SK-N-SH (cell line): ENCODE results near the gene CDCP2. TPM values are rescaled to one million over a fixed set of nuclear protein-coding genes. Genes with fewer than 3 reads are reported as not detected.

ENCODE experiments used
- CTCF ChIA-PET: fragments of 300-600, 350-600 bp; formaldehyde crosslinking; extraction: SDS; loops from one replicate; lab custom pipeline; 2021; lab: Yijun Ruan, JAX
- POLR2A ChIA-PET: fragments of 350-600 bp; sonication (Branson Sonifier 250); formaldehyde crosslinking; extraction: SDS; loops from one replicate; lab custom pipeline; 2020; ENCODE audit warnings: antibody characterized with exemption, inconsistent platforms; lab: Yijun Ruan, JAX
- DNase-seq: peaks from one replicate; pipeline ENCODE4 v3.0.0; 2012
- H2AFZ ChIP-seq: fragments of 200-600 bp; sonication (generic); 2 replicates; pipeline ENCODE4 v1.8.1; 2016; ENCODE audit warnings: antibody characterized with exemption, mild to moderate bottlenecking, low read depth
- H3F3A ChIP-seq: fragments of 200-600 bp; sonication (generic); replicated peaks from 2 replicates; pipeline ENCODE3; 2016; ENCODE audit warnings: antibody characterized with exemption, mild to moderate bottlenecking; ENCODE audit not compliant: insufficient read depth
- H3K27ac ChIP-seq, 2 experiments: fragments of 200-500 bp in 1 of 2; fragments of 200-600 bp in 1 of 2; sonication (Bioruptor generic) in 1 of 2; sonication (generic), shearing (Covaris generic) in 1 of 2; 2 replicates each; pipeline versions ENCODE4 v1.5.1 to v1.6.1; 2014 to 2016; ENCODE audit warnings: low read depth in 2 of 2, inconsistent platforms in 1 of 2, low read length in 1 of 2, mild to moderate bottlenecking in 1 of 2, mixed read lengths in 1 of 2
- H3K27me3 ChIP-seq: fragments of 200-600 bp; sonication (generic), shearing (Covaris generic); 2 replicates; pipeline ENCODE4 v1.6.1; 2016; ENCODE audit warnings: mixed run types; ENCODE audit not compliant: insufficient read depth
- H3K36me3 ChIP-seq, 2 experiments: fragments of 200-500 bp in 1 of 2; fragments of 200-600 bp in 1 of 2; sonication (Bioruptor generic) in 1 of 2; sonication (generic) in 1 of 2; replicated peaks in 1 of 2; 2 replicates each; pipeline versions ENCODE3 to v1.5.1; 2014 to 2016; ENCODE audit warnings: low read length in 1 of 2, mild to moderate bottlenecking in 1 of 2; ENCODE audit not compliant: insufficient read depth in 2 of 2, control insufficient read depth in 1 of 2
- H3K4me1 ChIP-seq, 2 experiments: fragments of 200-500 bp in 1 of 2; fragments of 200-600 bp in 1 of 2; sonication (Bioruptor generic) in 1 of 2; sonication (generic), shearing (Covaris generic) in 1 of 2; 2 replicates each; pipeline versions ENCODE4 v1.5.1 to v1.6.1; 2014 to 2016; ENCODE audit warnings: low read depth in 1 of 2, low read length in 1 of 2, mixed run types in 1 of 2; ENCODE audit not compliant: insufficient read depth in 2 of 2, control insufficient read depth in 1 of 2
- H3K4me2 ChIP-seq: fragments of 200-600 bp; sonication (generic), shearing (Covaris generic); 2 replicates; pipeline ENCODE4 v1.6.1; 2017; ENCODE audit warnings: mixed run types
- H3K4me3 ChIP-seq, 2 experiments: fragments of 200-500 bp in 1 of 2; fragments of 200-600 bp in 1 of 2; sonication (Bioruptor generic) in 1 of 2; sonication (generic), shearing (Covaris generic) in 1 of 2; 2 replicates each; pipeline versions ENCODE4 v1.5.1 to v1.8.1; 2014 to 2016; ENCODE audit warnings: low read depth in 2 of 2, inconsistent platforms in 1 of 2, low read length in 1 of 2, mild to moderate bottlenecking in 1 of 2, mixed read lengths in 1 of 2, moderate library complexity in 1 of 2
- H3K79me2 ChIP-seq: fragments of 200-600 bp; sonication (generic); 2 replicates; pipeline ENCODE4 v1.8.1; 2017; ENCODE audit warnings: mild to moderate bottlenecking; ENCODE audit not compliant: insufficient read depth
- H3K9ac ChIP-seq: fragments of 200-600 bp; sonication (generic); 2 replicates; pipeline ENCODE4 v1.6.1; 2017; ENCODE audit warnings: mixed run types
- H3K9me2 ChIP-seq: fragments of 200-600 bp; sonication (generic); 2 replicates; pipeline ENCODE4 v1.6.1; 2017; ENCODE audit warnings: mixed run types
- H3K9me3 ChIP-seq: fragments of 200-600 bp; sonication (generic); 2 replicates; pipeline ENCODE4 v1.6.1; 2017; ENCODE audit warnings: mixed run types, mild to moderate bottlenecking, moderate library complexity
- H4K20me1 ChIP-seq: fragments of 200-600 bp; sonication (generic); 2 replicates; pipeline ENCODE4 v1.6.1; 2017; ENCODE audit warnings: mild to moderate bottlenecking, mixed run types; ENCODE audit not compliant: insufficient read depth
- CHD2 ChIP-seq: fragments of 150-350 bp; IDR thresholded peaks from 2 replicates; pipeline ENCODE4 v1.6.1; 2018; ENCODE audit warnings: low read length; ENCODE audit not compliant: partially characterized antibody
- ELF1 ChIP-seq: IDR thresholded peaks from 2 replicates; pipeline ENCODE4 v1.4.0; 2012
- FOSL2 ChIP-seq: IDR thresholded peaks from 2 replicates; pipeline ENCODE4 v1.4.0; 2012; ENCODE audit warnings: low read depth, mild to moderate bottlenecking, moderate library complexity, borderline replicate concordance
- JUND ChIP-seq: IDR thresholded peaks from 2 replicates; pipeline ENCODE4 v1.4.0; 2012
- MAX ChIP-seq: IDR thresholded peaks from 2 replicates; pipeline ENCODE4 v1.4.0; 2012; ENCODE audit warnings: low read depth
- MEF2A ChIP-seq: IDR thresholded peaks from 2 replicates; pipeline ENCODE4 v1.4.0; 2012; ENCODE audit warnings: low read depth, borderline replicate concordance
- NFIC ChIP-seq: IDR thresholded peaks from 2 replicates; pipeline ENCODE4 v1.4.0; 2012; ENCODE audit warnings: borderline replicate concordance
- NRF1 ChIP-seq: IDR thresholded peaks from 2 replicates; pipeline ENCODE4 v1.6.1; 2012; ENCODE audit warnings: low read depth, mild to moderate bottlenecking, low read length
- RXRA ChIP-seq: IDR thresholded peaks from 2 replicates; pipeline ENCODE4 v1.4.0; 2012; ENCODE audit warnings: low read depth, mild to moderate bottlenecking, borderline replicate concordance
- SIN3A ChIP-seq: IDR thresholded peaks from 2 replicates; pipeline ENCODE4 v1.6.1; 2012; ENCODE audit warnings: low read depth, mild to moderate bottlenecking, low read length, moderate library complexity, borderline replicate concordance
- SMC3 ChIP-seq: IDR thresholded peaks from 2 replicates; pipeline ENCODE4 v1.6.1; 2012; ENCODE audit warnings: low read depth, low read length, improper control_type of control experiment
- USF2 ChIP-seq: fragments of 150-350 bp; IDR thresholded peaks from 2 replicates; pipeline ENCODE4 v1.6.1; 2017; ENCODE audit warnings: antibody characterized with exemption, low read length, low read depth, borderline replicate concordance
- WGBS: methylation state at CpG from one replicate; pipeline ENCODE4 v1.1.6; 2017; ENCODE audit warnings: low lambda C conversion rate; 5-methylcytosine and 5-hydroxymethylcytosine counted together
- polyA plus RNA-seq, 3 experiments: library from polyadenylated mRNA; depleted of rRNA; stranded (reverse); fragments of >200 nt; gene quantifications; 2 replicates each; pipeline ENCODE4 v1.2.3, GENCODE V29; 2012
- TF ChIP-seq, protein P1 (sequence below): IDR thresholded peaks from 2 replicates; pipeline ENCODE4 v1.4.0; 2012; ENCODE audit warnings: low read depth, borderline replicate concordance
- TF ChIP-seq, protein P2 (sequence below): fragments of 150-350 bp; IDR thresholded peaks from 2 replicates; pipeline ENCODE4 v1.6.1; 2016; ENCODE audit warnings: mild to moderate bottlenecking, low read depth, low read length

The CDCP2 gene
- polyA plus RNA-seq, 1 of the 3 experiments (the other 2 are of a cell fraction), result not detected

DNA sequence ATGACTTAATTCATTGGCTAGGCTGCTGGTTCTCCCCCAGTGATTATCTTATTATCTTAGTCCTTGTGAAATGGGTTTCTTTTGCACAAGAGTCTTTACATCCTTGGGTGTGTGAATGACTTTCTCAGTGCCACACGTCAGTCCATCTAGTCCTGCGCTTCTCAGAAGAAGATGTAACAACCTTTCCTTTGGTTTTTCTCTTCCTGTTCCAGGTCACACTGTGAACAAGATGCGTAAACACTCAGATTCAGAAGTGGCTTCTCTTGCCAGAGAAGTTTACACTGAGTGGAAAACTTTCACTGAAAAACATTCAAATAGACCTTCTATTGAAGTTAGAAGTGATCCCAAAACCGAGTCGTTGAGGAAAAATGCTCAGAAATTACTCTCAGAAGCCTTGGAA, 64.4 kb downstream of the CDCP2 start:
- 94% methylated on average over 5 of the region's 5 CpGs for WGBS
- Histone ChIP-seq H3F3A (no peaks in the 10 kb centered on the region), H3K4me3 (no peak overlapping the region), H2AFZ (no peak overlapping the region), H3K27me3 (no peaks in the 10 kb centered on the region), H3K36me3 (peaks cover 0 to 20% of the 10 kb centered on the region in 2 experiments), H3K79me2 (no peaks in the 10 kb centered on the region), H3K9ac (no peak overlapping the region), H3K4me1 (no peaks in the 10 kb centered on the region; a peak in 1 of 4 replicates), H3K9me2 (no peaks in the 10 kb centered on the region), H4K20me1 (no peaks in the 10 kb centered on the region)
- DNase-seq, result no peak
- ChIA-PET POLR2A (no interaction called here), CTCF (no interaction called here)
- TF ChIP-seq NFIC, result no peak
- TF ChIP-seq, protein P1, sequence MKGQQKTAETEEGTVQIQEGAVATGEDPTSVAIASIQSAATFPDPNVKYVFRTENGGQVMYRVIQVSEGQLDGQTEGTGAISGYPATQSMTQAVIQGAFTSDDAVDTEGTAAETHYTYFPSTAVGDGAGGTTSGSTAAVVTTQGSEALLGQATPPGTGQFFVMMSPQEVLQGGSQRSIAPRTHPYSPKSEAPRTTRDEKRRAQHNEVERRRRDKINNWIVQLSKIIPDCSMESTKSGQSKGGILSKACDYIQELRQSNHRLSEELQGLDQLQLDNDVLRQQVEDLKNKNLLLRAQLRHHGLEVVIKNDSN, result no peak
- TF ChIP-seq, all 33 proteins: peak for 0
- Histone ChIP-seq H3K4me2 (no peak overlapping the region), H3K9me3 (no peaks in the 10 kb centered on the region), H3K27ac (no peak overlapping the region)

- H2AFZ ChIP-seq, result no peak overlapping the region
- H4K20me1 ChIP-seq, result no peaks in the 10 kb centered on the region
- WGBS, result 100% methylated on average over 1 of the region's 1 CpG
- H3K27ac ChIP-seq, result no peak overlapping the region
- no peaks in the 10 kb centered on the region for H3K9me3 ChIP-seq
- no peaks in the 10 kb centered on the region for H3K9me2 ChIP-seq
- no peaks in the 10 kb centered on the region for H3K27me3 ChIP-seq
- no peak overlapping the region for H3K9ac ChIP-seq
- CTCF ChIA-PET, result interaction anchor here (1.0 to 1.4 kb wide), 5 partner anchors 12 to 402 kb away, joined by 3 read pairs; no protein-coding TSS in a partner anchor
- POLR2A ChIA-PET, result no interaction called here
- H3K36me3 ChIP-seq, result peaks cover 0 to 20% of the 10 kb centered on the region in 2 experiments
- H3K4me2 ChIP-seq, result no peak overlapping the region
- H3F3A ChIP-seq, result no peaks in the 10 kb centered on the region
- no peak for TF ChIP-seq SIN3A
- no peak for TF ChIP-seq NRF1
- TF ChIP-seq SMC3, result no peak
- TF ChIP-seq JUND, result no peak
- no peak for TF ChIP-seq USF2
- TF ChIP-seq RXRA, result no peak
- no peak for TF ChIP-seq MEF2A
- TF ChIP-seq, protein P2, sequence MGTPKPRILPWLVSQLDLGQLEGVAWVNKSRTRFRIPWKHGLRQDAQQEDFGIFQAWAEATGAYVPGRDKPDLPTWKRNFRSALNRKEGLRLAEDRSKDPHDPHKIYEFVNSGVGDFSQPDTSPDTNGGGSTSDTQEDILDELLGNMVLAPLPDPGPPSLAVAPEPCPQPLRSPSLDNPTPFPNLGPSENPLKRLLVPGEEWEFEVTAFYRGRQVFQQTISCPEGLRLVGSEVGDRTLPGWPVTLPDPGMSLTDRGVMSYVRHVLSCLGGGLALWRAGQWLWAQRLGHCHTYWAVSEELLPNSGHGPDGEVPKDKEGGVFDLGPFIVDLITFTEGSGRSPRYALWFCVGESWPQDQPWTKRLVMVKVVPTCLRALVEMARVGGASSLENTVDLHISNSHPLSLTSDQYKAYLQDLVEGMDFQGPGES, result no peak
- TF ChIP-seq ELF1, result no peak
- TF ChIP-seq CHD2, result no peak
- no peak for TF ChIP-seq MAX
- TF ChIP-seq, protein P1, result no peak
- TF ChIP-seq FOSL2, result no peak
- no peak overlapping the region for H3K4me3 ChIP-seq
- no peaks in the 10 kb centered on the region for H3K79me2 ChIP-seq
- no peaks in the 10 kb centered on the region; a peak in 1 of 4 replicates for H3K4me1 ChIP-seq
- no peak for DNase-seq
Observed at GRCh38 chr1:54086754-54087153, 66.0 kb downstream of the CDCP2 start.
